ENCODE results near the gene PFN3.

PFN3 gene

GRCh38 chr5:177359860-177360259 lies 40.6 kb downstream of the PFN3 start:
- DNase-seq (ENCODE audit: low read depth) = no peak

- DNase-seq (ENCODE audit: low read depth) = no peak
These were observed 41.0 kb downstream of the PFN3 start for GRCh38 chr5:177359451-177359851.

- no peak for DNase-seq (ENCODE audit: low read depth)
These were observed 42.1 kb downstream of the PFN3 start for GRCh38 chr5:177358370-177358819.

- DNase-seq (ENCODE audit: low read depth) = no peak
These were observed 42.8 kb downstream of the PFN3 start, which contains the start of gene RGS14 for GRCh38 chr5:177357459-177358351. TSS of gene RGS14 (plus strand) at chr5:177357924. CDS start at chr5:177358025, 101 bp downstream.

GRCh38 chr5:177357146-177357458 lies 43.4 kb downstream of the PFN3 start:
- DNase-seq (ENCODE audit: low read depth) = no peak

- DNase-seq (ENCODE audit: low read depth) = no peak
These were observed 43.7 kb downstream of the PFN3 start for GRCh38 chr5:177356746-177357145.

GRCh38 chr5:177355868-177356168 lies 44.6 kb downstream of the PFN3 start:
- DNase-seq (ENCODE audit: low read depth) = no peak

- no peak for DNase-seq (ENCODE audit: low read depth)
These were observed 45.1 kb downstream of the PFN3 start for GRCh38 chr5:177355162-177355867.

- no peak for DNase-seq (ENCODE audit: low read depth)
These were observed 45.8 kb downstream of the PFN3 start for GRCh38 chr5:177354711-177355110.

- no peak for DNase-seq (ENCODE audit: low read depth)
These were observed 46.2 kb downstream of the PFN3 start for GRCh38 chr5:177354256-177354655.

GRCh38 chr5:177353093-177353492 lies 47.4 kb downstream of the PFN3 start:
- no peak for DNase-seq (ENCODE audit: low read depth)

- DNase-seq (ENCODE audit: low read depth) = peak; percentile 94
These were observed 48.8 kb downstream of the PFN3 start, which contains the start of gene LMAN2 for GRCh38 chr5:177351392-177352329. TSS of gene LMAN2 (minus strand) at chr5:177351668. CDS start at chr5:177351647, 21 bp downstream.

- no peak for DNase-seq (ENCODE audit: low read depth)
These were observed 49.6 kb downstream of the PFN3 start for GRCh38 chr5:177350776-177351391.

Data from GM04504 (cell line).